ENCODE data around the gene IRX4. TPM values are rescaled to one million over a fixed set of nuclear protein-coding genes. Genes with fewer than 3 reads are reported as not detected.

Gene IRX4
- total RNA-seq, 2 donors from 2014 or later, result not detected

DNA sequence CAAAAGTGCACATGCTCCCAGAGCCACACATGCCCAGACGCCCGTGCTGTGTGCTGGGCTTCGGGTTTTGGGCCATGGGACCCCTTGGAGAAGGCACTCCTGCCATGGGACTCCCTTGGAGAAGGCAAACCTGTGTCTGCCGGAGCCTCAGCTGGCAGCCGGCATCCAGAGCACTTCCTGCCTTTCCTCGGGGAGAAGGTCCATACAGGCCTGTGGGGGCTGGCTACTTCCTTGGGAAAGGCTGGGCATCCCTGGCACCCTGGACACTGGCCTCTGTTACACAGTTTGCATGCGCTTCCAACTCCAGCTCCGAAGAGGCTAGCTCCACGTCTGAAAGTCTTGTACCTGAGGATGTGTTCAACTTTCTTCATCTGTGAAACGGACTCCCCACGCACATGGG, 14.7 kb upstream of the IRX4 start:
- no peak overlapping the region for H3K4me3 ChIP-seq
- DNase-seq (ENCODE audit: low spot score), result no peak
- H3K36me3 ChIP-seq, result no peaks in the 10 kb centered on the region
- TF ChIP-seq, protein P1, sequence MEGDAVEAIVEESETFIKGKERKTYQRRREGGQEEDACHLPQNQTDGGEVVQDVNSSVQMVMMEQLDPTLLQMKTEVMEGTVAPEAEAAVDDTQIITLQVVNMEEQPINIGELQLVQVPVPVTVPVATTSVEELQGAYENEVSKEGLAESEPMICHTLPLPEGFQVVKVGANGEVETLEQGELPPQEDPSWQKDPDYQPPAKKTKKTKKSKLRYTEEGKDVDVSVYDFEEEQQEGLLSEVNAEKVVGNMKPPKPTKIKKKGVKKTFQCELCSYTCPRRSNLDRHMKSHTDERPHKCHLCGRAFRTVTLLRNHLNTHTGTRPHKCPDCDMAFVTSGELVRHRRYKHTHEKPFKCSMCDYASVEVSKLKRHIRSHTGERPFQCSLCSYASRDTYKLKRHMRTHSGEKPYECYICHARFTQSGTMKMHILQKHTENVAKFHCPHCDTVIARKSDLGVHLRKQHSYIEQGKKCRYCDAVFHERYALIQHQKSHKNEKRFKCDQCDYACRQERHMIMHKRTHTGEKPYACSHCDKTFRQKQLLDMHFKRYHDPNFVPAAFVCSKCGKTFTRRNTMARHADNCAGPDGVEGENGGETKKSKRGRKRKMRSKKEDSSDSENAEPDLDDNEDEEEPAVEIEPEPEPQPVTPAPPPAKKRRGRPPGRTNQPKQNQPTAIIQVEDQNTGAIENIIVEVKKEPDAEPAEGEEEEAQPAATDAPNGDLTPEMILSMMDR (IDR thresholded peaks at IDR 0.05), result no peak
- H3K9me3 ChIP-seq, result no peaks in the 10 kb centered on the region
- no peak overlapping the region for H3K27ac ChIP-seq
- no peaks in the 10 kb centered on the region for H3K4me1 ChIP-seq
- no peaks in the 10 kb centered on the region for H3K27me3 ChIP-seq

DNA sequence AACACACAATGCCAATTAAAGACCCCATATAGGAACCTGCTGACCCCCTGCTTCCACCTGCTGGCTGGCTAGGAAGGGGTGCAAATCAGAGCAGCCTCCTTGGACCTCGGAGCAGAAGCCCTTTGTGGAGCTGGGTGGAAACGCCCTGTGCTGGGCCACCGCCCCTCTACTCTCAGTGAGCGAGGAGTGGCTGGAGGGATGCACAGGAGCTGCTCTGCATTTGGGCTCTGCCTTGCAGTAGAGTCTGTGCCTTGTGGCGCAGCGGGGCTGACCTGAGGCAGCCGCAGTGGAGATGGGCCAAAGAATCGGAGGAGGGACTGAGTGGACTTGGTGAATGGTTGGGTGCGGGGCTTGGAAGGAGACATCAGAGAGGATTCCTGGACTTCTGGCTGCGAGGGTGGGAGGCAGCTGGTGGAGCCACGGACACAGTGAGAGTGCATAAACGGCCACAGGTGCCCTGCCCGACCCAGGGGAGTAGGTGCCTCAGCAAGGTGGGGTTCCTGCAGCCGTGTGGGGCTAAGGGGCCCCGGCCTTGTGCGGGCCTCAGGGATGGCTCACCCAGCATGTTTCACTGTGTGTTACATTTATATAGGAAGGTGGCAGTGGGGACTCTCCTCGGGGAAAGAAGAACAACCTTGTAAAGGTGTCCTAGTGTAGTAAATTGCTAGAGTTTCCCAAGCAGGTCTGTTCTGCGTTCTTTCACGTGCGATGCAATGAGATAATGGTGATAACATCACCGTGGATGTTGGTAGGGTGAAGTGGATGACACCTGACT, 14.1 kb upstream of the IRX4 start:
- DNase-seq (ENCODE audit: low spot score), result no peak
- Histone ChIP-seq H3K27ac (no peak overlapping the region), H3K36me3 (no peaks in the 10 kb centered on the region), H3K4me3 (no peak overlapping the region), H3K4me1 (no peaks in the 10 kb centered on the region), H3K27me3 (no peaks in the 10 kb centered on the region), H3K9me3 (no peaks in the 10 kb centered on the region)
- TF ChIP-seq, protein P1 (IDR thresholded peaks at IDR 0.05), result no peak

DNA sequence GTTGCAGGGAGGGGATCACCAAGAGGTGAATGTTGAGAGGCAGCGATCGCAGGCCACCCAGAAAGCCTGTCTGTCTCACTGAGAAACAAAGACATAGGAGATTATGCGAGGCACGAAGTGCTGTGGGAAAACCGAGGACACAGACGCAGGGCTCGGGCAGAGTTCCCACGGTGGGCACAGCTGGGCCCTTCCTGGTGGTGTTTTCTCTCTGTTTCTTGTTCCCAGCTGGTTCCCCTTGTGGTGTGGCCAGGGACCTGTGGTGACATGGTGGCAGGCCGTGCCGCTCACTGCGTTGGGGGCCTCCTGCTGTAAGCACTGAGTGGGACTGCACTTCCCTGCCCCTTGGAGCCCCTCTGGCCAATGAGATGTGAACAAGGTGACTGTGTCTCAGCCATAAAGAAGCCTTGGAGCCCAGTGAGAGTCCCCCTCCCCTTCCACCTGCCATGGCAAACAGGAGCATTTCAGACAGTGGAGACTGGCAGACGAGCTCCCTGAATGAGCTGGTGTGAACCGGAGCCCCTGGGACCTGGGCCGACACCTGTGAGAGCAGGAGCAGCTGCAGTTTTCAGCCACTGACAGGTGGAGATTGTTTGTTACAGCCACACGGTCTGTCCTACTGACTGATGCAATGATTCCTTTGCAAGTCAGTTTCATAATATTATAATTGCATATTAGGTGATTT, 13.2 kb upstream of the IRX4 start:
- no peaks in the 10 kb centered on the region for H3K9me3 ChIP-seq
- H3K27ac ChIP-seq, result no peak overlapping the region
- H3K27me3 ChIP-seq, result no peaks in the 10 kb centered on the region
- no peaks in the 10 kb centered on the region for H3K4me1 ChIP-seq
- TF ChIP-seq, protein P1 (IDR thresholded peaks at IDR 0.05), result no peak
- H3K4me3 ChIP-seq, result no peak overlapping the region
- no peaks in the 10 kb centered on the region for H3K36me3 ChIP-seq
- no peak for DNase-seq (ENCODE audit: low spot score)

DNA sequence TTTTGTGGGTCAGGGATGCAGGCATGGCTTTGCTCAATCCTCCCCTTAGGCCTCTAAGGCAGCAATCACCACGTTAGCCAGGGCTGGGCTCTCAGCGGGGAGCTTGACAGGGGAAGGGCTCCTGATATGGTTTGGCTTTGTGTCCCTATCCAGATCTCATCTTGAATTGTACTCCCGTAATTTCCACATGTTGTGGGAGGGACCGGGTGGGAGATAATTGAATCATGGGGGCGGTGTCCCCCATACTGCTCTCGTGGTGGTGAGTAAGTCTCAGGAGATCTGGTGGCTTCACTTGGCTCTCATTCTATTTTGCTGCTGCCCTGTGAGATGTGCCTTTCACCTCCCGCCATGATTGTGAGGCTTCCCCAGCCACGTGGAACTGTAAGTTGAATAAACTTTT, 11.5 kb upstream of the IRX4 start:
- Histone ChIP-seq H3K27me3 (no peaks in the 10 kb centered on the region), H3K36me3 (no peaks in the 10 kb centered on the region)

DNA sequence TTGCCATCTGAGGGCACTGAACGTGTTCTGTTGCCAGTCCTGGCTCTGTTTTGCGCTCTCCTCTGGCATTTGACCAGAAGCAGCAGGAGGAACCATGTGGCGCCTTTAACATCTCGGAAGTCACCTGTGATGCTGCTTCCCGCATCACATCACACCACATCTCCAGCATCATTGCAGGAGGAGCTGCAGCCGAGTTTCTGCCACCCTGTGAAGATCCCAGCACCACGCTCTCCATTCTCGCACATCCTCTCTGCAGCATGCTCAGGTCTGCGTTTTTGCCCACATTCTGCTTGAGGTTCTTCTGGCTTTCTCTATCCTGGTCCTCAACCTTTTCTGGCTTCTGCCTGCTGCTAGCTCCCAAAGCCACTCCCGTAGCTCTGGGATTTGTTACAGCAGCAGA, 11.0 kb upstream of the IRX4 start:
- DNase-seq (ENCODE audit: low spot score), result no peak
- no peaks in the 10 kb centered on the region for H3K9me3 ChIP-seq
- no peaks in the 10 kb centered on the region for H3K27me3 ChIP-seq
- H3K36me3 ChIP-seq, result no peaks in the 10 kb centered on the region
- TF ChIP-seq, protein P1 (IDR thresholded peaks at IDR 0.05), result no peak
- no peak overlapping the region for H3K27ac ChIP-seq
- no peak overlapping the region for H3K4me3 ChIP-seq
- no peaks in the 10 kb centered on the region for H3K4me1 ChIP-seq

More for the DNA sequence above, 11.5 kb upstream of the IRX4 start:
- Histone ChIP-seq H3K27ac (no peak overlapping the region), H3K4me1 (no peaks in the 10 kb centered on the region), H3K4me3 (no peak overlapping the region), H3K9me3 (no peaks in the 10 kb centered on the region)
- TF ChIP-seq, protein P1 (IDR thresholded peaks at IDR 0.05), result no peak
- DNase-seq (ENCODE audit: low spot score), result no peak

Data from right atrium auricular region (tissue), 2 donors.